Measurements from ENCODE around the gene SIRPA. TPM values are rescaled to one million over a fixed set of nuclear protein-coding genes. Genes with fewer than 3 reads are reported as not detected.

SIRPA gene
- total RNA-seq, 2 donors from 2014 or later, result 39.7 to 42.1 TPM

Other genes starting within 250 kb of the SIRPA start
- gene SIRPG, start 237.6 kb upstream of the SIRPA start, total RNA-seq, result under 1 TPM in 1 of 2 donors, not detected in 1; 0.19 TPM
- gene PDYN, start 98.7 kb downstream of the SIRPA start, total RNA-seq, result not detected
- gene STK35, start 206.4 kb downstream of the SIRPA start, total RNA-seq, result 10 to 100 TPM; 10.6 to 13.2 TPM

All from posterior vena cava (tissue), 2 donors.